Left lung (tissue), 10 donors: ENCODE data around the gene SH3BGRL2. TPM values are rescaled to one million over a fixed set of nuclear protein-coding genes. Genes with fewer than 3 reads are reported as not detected.

Source experiments
- ATAC-seq: fragments of 200-7000 bp; cut with Tn5 transposase; one replicate; pipeline ENCODE4 v1.9.1; 2020; ENCODE audit warnings: moderate library complexity
- DNase-seq, 4 donors: peaks; one replicate each; pipeline ENCODE4 v3.0.0-alpha.2; 2013 to 2020
- H3K27ac ChIP-seq, 2 donors: fragments of 200-600 bp; sonication (generic) in 1 of 2; one replicate each; pipeline versions ENCODE4 v1.5.0 to v1.8.0; 2020 to 2021
- H3K27me3 ChIP-seq, 2 donors: fragments of 200-600 bp; sonication (generic) in 1 of 2; one replicate each; pipeline versions ENCODE4 v1.5.0 to v1.8.0; 2020 to 2021
- H3K36me3 ChIP-seq, 2 donors: fragments of 200-600 bp; sonication (generic) in 1 of 2; one replicate each; pipeline versions ENCODE4 v1.5.0 to v1.8.0; 2020 to 2021
- H3K4me1 ChIP-seq, 2 donors: fragments of 200-600 bp; one replicate each; pipeline ENCODE4 v1.8.0; 2021
- H3K4me3 ChIP-seq, 2 donors: fragments of 200-600 bp; sonication (generic) in 1 of 2; one replicate each; pipeline versions ENCODE4 v1.5.0 to v1.8.0; 2020 to 2021; ENCODE audit warnings: mild to moderate bottlenecking in 1 of 2
- H3K9me3 ChIP-seq, 2 donors: fragments of 200-600 bp; sonication (generic) in 1 of 2; one replicate each; pipeline versions ENCODE4 v1.5.0 to v1.8.0; 2020 to 2021
- intact Hi-C, 2 donors: fragments of 100-400 bp; cut with DNase I; formaldehyde crosslinking; loops; one replicate each; pipeline versions ENCODE4 v1.11.2 to v1.14.2; 2022
- polyA plus RNA-seq, 6 donors: library from polyadenylated mRNA; unstranded; fragments of 120-200 nt; gene quantifications; one replicate each; pipeline ENCODE4 v1.2.1, GENCODE V29; 2013; ENCODE audit not compliant: insufficient read length in 6 of 6
- total RNA-seq, 2 donors: library from RNA; stranded (reverse); fragmentation: NEBNext Ultra II Directional; extraction: Animal tissue kit (Norgen Biotek cat#: 25700); gene quantifications; one replicate each; pipeline ENCODE4 v1.2.1, GENCODE V29; 2021
- TF ChIP-seq, protein P1 (sequence below), 2 donors: fragments of 200-600 bp; sonication (generic) in 1 of 2; IDR thresholded peaks; one replicate each; pipeline versions ENCODE4 v1.5.0 to v1.8.0; 2021; ENCODE audit warnings: antibody characterized with exemption in 2 of 2
- donor health status: DM: no; HTN: yes; CAD: no.
- donor health status: DM: no; HTN: no; CAD: no.

The SH3BGRL2 gene
- total and polyA plus RNA-seq, 8 donors = 22.0 to 45.7 (median 38.9) TPM

DNA sequence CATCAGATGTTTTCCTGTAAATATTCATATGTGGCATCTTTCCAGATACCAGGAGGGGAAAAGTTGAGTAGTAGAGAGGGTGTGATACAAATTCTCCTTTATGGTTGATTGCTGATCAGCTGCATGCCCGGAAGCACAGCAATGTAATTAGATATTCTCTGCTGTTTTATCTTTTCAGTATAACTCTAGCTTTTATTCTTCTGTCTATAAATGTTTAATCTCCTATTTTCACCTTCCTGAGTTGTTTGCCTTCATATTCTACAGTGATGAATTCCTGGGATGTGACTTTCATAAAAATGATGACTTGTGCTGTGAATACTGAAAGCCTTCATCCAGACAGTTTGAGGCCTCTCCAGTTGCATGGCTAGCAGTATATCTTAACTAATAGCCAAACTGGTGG, 53.7 kb downstream of the SH3BGRL2 start:
- intact Hi-C loops = no loop called here
- Histone ChIP-seq H3K36me3 (no peaks in the 10 kb centered on the region), H3K4me3 (no peak overlapping the region), H3K4me1 (peaks cover 5 to 12% of the 10 kb centered on the region in 2 donors), H3K9me3 (no peaks in the 10 kb centered on the region), H3K27me3 (no peaks in the 10 kb centered on the region), H3K27ac (no peak overlapping the region)
- ATAC-seq (no peak), DNase-seq (no peak)
- TF ChIP-seq, protein P1, sequence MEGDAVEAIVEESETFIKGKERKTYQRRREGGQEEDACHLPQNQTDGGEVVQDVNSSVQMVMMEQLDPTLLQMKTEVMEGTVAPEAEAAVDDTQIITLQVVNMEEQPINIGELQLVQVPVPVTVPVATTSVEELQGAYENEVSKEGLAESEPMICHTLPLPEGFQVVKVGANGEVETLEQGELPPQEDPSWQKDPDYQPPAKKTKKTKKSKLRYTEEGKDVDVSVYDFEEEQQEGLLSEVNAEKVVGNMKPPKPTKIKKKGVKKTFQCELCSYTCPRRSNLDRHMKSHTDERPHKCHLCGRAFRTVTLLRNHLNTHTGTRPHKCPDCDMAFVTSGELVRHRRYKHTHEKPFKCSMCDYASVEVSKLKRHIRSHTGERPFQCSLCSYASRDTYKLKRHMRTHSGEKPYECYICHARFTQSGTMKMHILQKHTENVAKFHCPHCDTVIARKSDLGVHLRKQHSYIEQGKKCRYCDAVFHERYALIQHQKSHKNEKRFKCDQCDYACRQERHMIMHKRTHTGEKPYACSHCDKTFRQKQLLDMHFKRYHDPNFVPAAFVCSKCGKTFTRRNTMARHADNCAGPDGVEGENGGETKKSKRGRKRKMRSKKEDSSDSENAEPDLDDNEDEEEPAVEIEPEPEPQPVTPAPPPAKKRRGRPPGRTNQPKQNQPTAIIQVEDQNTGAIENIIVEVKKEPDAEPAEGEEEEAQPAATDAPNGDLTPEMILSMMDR (IDR thresholded peaks at IDR 0.05) = no peak

DNA sequence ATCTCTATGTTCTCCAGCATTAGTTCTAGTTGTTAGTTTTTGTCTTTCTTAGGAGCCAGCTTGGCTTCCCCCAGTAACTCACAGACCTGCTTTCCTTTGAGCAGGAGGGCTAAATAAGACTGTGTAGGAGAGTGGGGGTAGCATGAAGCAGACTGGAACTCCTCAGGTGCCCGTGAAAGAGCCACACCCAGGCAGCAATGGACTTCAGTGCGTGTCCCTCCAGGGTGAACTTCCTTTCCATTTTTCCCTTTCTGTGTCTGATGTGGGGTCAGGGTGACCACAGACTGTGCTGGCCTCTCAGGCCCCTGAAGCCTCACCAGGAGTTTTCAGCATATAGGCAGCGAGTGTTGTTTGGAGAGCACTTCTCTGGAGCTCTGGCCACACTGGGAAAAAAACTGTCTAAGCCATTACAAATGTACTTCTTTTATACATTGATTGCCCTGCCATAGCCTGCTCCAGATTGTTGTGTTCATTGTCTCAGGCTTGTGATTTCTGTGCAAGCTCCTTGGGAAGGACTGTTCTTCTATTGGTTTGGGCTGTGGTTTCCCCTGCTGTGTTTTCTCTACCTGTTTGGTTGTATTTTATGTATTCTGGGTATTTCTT, 55.7 kb downstream of the SH3BGRL2 start:
- H3K27me3 ChIP-seq = no peaks in the 10 kb centered on the region
- intact Hi-C loops = no loop called here
- H3K4me1 ChIP-seq = peaks cover 5 to 12% of the 10 kb centered on the region in 2 donors
- no peak overlapping the region for H3K27ac ChIP-seq
- no peak overlapping the region for H3K4me3 ChIP-seq
- no peak for DNase-seq
- H3K36me3 ChIP-seq = no peaks in the 10 kb centered on the region
- peak; percentile 39 for ATAC-seq
- no peaks in the 10 kb centered on the region for H3K9me3 ChIP-seq
- TF ChIP-seq, protein P1 (IDR thresholded peaks at IDR 0.05) = no peak

DNA sequence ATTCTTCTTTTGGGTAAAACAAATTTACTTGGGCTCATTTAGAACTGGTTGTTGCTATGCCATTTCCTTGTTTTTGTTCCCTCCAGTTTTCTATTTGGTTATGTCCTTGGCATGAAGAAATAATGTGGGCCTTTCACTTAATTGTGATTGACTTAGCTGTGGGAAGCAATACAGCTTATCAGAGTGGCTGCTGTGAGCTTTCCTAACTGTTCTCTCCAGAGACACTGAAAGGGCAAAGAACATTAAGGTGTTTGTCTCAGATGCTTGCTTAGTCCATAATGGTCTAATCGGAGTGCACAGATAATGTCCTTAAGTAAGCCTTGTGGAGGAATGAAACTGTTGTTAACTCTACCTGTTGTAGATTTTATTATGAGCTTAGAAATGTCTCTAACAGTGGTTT, 56.6 kb downstream of the SH3BGRL2 start:
- Histone ChIP-seq H3K27ac (no peak overlapping the region), H3K4me3 (no peak overlapping the region), H3K4me1 (peaks cover 5 to 12% of the 10 kb centered on the region in 2 donors), H3K9me3 (no peaks in the 10 kb centered on the region), H3K36me3 (no peaks in the 10 kb centered on the region), H3K27me3 (no peaks in the 10 kb centered on the region)
- DNase-seq = no peak
- TF ChIP-seq, protein P1 (IDR thresholded peaks at IDR 0.05) = no peak
- ATAC-seq = peak; percentile 65
- intact Hi-C loops = no loop called here

GRCh38 chr6:79694156-79694555, 63.0 kb downstream of the SH3BGRL2 start:
- ATAC-seq = no peak
- Histone ChIP-seq H3K9me3 (no peaks in the 10 kb centered on the region), H3K4me3 (no peak overlapping the region), H3K4me1 (no peaks in the 10 kb centered on the region), H3K27me3 (no peaks in the 10 kb centered on the region), H3K27ac (no peak overlapping the region), H3K36me3 (no peaks in the 10 kb centered on the region)
- TF ChIP-seq, protein P1 (IDR thresholded peaks at IDR 0.05) = no peak
- no peak for DNase-seq
- intact Hi-C loops = no loop called here

GRCh38 chr6:79694623-79695343, 63.7 kb downstream of the SH3BGRL2 start:
- H3K4me1 ChIP-seq = no peaks in the 10 kb centered on the region
- TF ChIP-seq, protein P1 (IDR thresholded peaks at IDR 0.05) = no peak
- ATAC-seq (no peak), DNase-seq (no peak)
- no peaks in the 10 kb centered on the region for H3K36me3 ChIP-seq
- H3K9me3 ChIP-seq = no peaks in the 10 kb centered on the region
- no peaks in the 10 kb centered on the region for H3K27me3 ChIP-seq
- no peak overlapping the region for H3K4me3 ChIP-seq
- H3K27ac ChIP-seq = no peak overlapping the region
- intact Hi-C loops = no loop called here
